DND-41 (cell line): ENCODE results near the gene PTPRK.

Experiments
- CTCF ChIP-seq: IDR thresholded peaks from 2 replicates; pipeline ENCODE4 v1.5.1; 2012; ENCODE audit warnings: borderline replicate concordance, low read length, moderate library complexity, mild to moderate bottlenecking; ENCODE audit not compliant: poor library complexity, severe bottlenecking; ENCODE audit errors: extremely low read depth
- EZH2 ChIP-seq: IDR thresholded peaks from 3 replicates; pipeline ENCODE4 v1.6.1; 2012; ENCODE audit warnings: borderline replicate concordance, low read depth, mild to moderate bottlenecking, moderate library complexity, low read length, inconsistent platforms; ENCODE audit not compliant: severe bottlenecking

GRCh38 chr6:128520436-128521281 is at the start of gene PTPRK:
- TF ChIP-seq CTCF (no peak), EZH2 (no peak)
